VCaP (cell line): ENCODE results near the gene TIMM21.

ENCODE experiments used
- H3K27ac ChIP-seq: fragments of 450-650 bp; 2 replicates; pipeline ENCODE4 v1.5.1; 2017
- CTCF ChIP-seq: fragments of 450-650 bp; conservative IDR thresholded peaks from 2 replicates; pipeline ENCODE4 v1.5.1; 2017; ENCODE audit warnings: mild to moderate bottlenecking, moderate library complexity

TIMM21 gene

GRCh38 chr18:74147491-74147778 is 888 bp upstream of the TIMM21 start:
- TF ChIP-seq CTCF = no peak

GRCh38 chr18:74148543-74149070 is 284 bp downstream of the TIMM21 start:
- no peak for TF ChIP-seq CTCF
- peak overlapping the region; percentile 95 for H3K27ac ChIP-seq

More at GRCh38 chr18:74147491-74147778, 888 bp upstream of the TIMM21 start:
- H3K27ac ChIP-seq = peak overlapping the region; percentile 95

GRCh38 chr18:74149878-74150277 is 1.6 kb downstream of the TIMM21 start:
- TF ChIP-seq CTCF = no peak
- H3K27ac ChIP-seq = no peak overlapping the region

GRCh38 chr18:74152270-74152669 is 3.9 kb downstream of the TIMM21 start:
- H3K27ac ChIP-seq = no peak overlapping the region
- no peak for TF ChIP-seq CTCF

- TF ChIP-seq CTCF = 0 out of 2 replicates have a peak, but pooled peaks have one; percentile 28
Measured at GRCh38 chr18:74152857-74153256, 4.5 kb downstream of the TIMM21 start.

GRCh38 chr18:74153377-74153776 is 5.1 kb downstream of the TIMM21 start:
- H3K27ac ChIP-seq = no peak overlapping the region
- no peak for TF ChIP-seq CTCF

More at GRCh38 chr18:74152857-74153256, 4.5 kb downstream of the TIMM21 start:
- no peak overlapping the region for H3K27ac ChIP-seq

GRCh38 chr18:74153793-74154192 is 5.5 kb downstream of the TIMM21 start:
- no peak overlapping the region for H3K27ac ChIP-seq
- no peak for TF ChIP-seq CTCF

- no peak for TF ChIP-seq CTCF
- H3K27ac ChIP-seq = no peak overlapping the region
Measured at GRCh38 chr18:74154716-74155115, 6.4 kb downstream of the TIMM21 start.
